GM12878 (cell line): ENCODE results near the gene MXRA7. TPM values are rescaled to one million over a fixed set of nuclear protein-coding genes. Genes with fewer than 3 reads are reported as not detected.

Experiments used
- ATAC-seq: fragments of 200-7000 bp; cut with Tn5 transposase; 3 replicates; pipeline ENCODE4 v1.9.1; 2020; ENCODE audit warnings: mild to moderate bottlenecking, moderate library complexity
- BruUV-seq: library from RNA; stranded (reverse); fragments of 400-500 nt; replicated peaks from 2 replicates; lab custom pipeline; 2021; lab: Mats Ljungman, UMichigan
- CTCF ChIA-PET: fragments of 300-600 bp; sonication (Branson Sonifier 250); formaldehyde crosslinking; extraction: SDS; loops from one replicate; lab custom pipeline; 2021; ENCODE audit warnings: inconsistent platforms; lab: Yijun Ruan, JAX
- POLR2A ChIA-PET: fragments of 350-600 bp; formaldehyde crosslinking; extraction: SDS; loops from one replicate; lab custom pipeline; 2021; ENCODE audit warnings: inconsistent platforms; lab: Charles Lee
- RAD21 ChIA-PET: fragments of 300-600 bp; sonication (Branson Sonifier 250); formaldehyde crosslinking; loops from one replicate; lab custom pipeline; 2023; ENCODE audit warnings: antibody characterized with exemption; ENCODE audit not compliant: unreplicated experiment; lab: Charles Lee
- SMC1A ChIA-PET: fragments of 300-600 bp; sonication (Branson Sonifier 250); formaldehyde crosslinking; loops from one replicate; lab custom pipeline; 2023; ENCODE audit not compliant: unreplicated experiment, uncharacterized antibody; lab: Charles Lee
- DNase-seq: peaks from one replicate; pipeline ENCODE4 v3.0.0-alpha.2; 2011; ENCODE audit warnings: low read depth, low spot score
- FAIRE-seq: peaks from 3 replicates; lab custom pipeline; 2011; peaks lifted over from hg19 to GRCh38; lab: Jason Lieb, UNC
- H2AFZ ChIP-seq: 2 replicates; pipeline ENCODE4 v1.6.0; 2011; ENCODE audit warnings: low read depth, low read length, control low read depth; ENCODE audit not compliant: control insufficient read depth
- H3K27ac ChIP-seq: 2 replicates; pipeline ENCODE4 v1.5.1; 2011; ENCODE audit warnings: control low read depth; ENCODE audit not compliant: control insufficient read depth, insufficient read depth
- H3K27me3 ChIP-seq, 2 experiments: replicated peaks in 1 of 2; 2 replicates each; pipeline versions ENCODE4 v1.6.0 to v1.6.1; 2011; ENCODE audit warnings: low read length in 1 of 2; ENCODE audit not compliant: control insufficient read depth in 2 of 2, insufficient read depth in 2 of 2
- H3K36me3 ChIP-seq, 2 experiments: 2 replicates each; pipeline ENCODE4 v1.5.1; 2011; ENCODE audit warnings: low read length in 1 of 2; ENCODE audit not compliant: control insufficient read depth in 2 of 2, insufficient read depth in 2 of 2
- H3K4me1 ChIP-seq: 2 replicates; pipeline ENCODE4 v1.6.1; 2011; ENCODE audit warnings: mild to moderate bottlenecking, low read length, moderate library complexity, mixed read lengths; ENCODE audit not compliant: control insufficient read depth, insufficient read depth
- H3K4me2 ChIP-seq: 2 replicates; pipeline ENCODE4 v1.6.0; 2011; ENCODE audit warnings: control low read depth; ENCODE audit not compliant: control insufficient read depth, insufficient read depth
- H3K4me3 ChIP-seq: fragments of 200-600 bp; sonication (generic); 2 replicates; pipeline ENCODE4 v1.5.1; 2016
- H3K79me2 ChIP-seq: 2 replicates; pipeline ENCODE4 v1.6.0; 2011; ENCODE audit warnings: low read length; ENCODE audit not compliant: control insufficient read depth, insufficient read depth
- H3K9ac ChIP-seq: 2 replicates; pipeline ENCODE4 v1.8.0; 2011; ENCODE audit warnings: low read length, control low read depth, mixed read lengths; ENCODE audit not compliant: control insufficient read depth, insufficient read depth
- H3K9me3 ChIP-seq: replicated peaks from 3 replicates; pipeline ENCODE4 v1.5.1; 2011; ENCODE audit warnings: mild to moderate bottlenecking, low read length; ENCODE audit not compliant: control insufficient read depth, insufficient read depth
- H4K20me1 ChIP-seq: 2 replicates; pipeline ENCODE4 v1.6.0; 2011; ENCODE audit not compliant: control insufficient read depth, insufficient read depth
- BCLAF1 ChIP-seq: fragments of 450-650 bp; IDR thresholded peaks from 2 replicates; pipeline ENCODE4 v1.6.1; 2017; ENCODE audit warnings: antibody characterized with exemption, mild to moderate bottlenecking, moderate library complexity
- IRF4 ChIP-seq: IDR thresholded peaks from 2 replicates; pipeline ENCODE4 v1.6.1; 2011; ENCODE audit warnings: low read depth, low read length
- NR2C1 ChIP-seq: fragments of 450-650 bp; IDR thresholded peaks from 2 replicates; pipeline ENCODE4 v1.6.1; 2017; ENCODE audit warnings: antibody characterized with exemption, mild to moderate bottlenecking, moderate library complexity
- RCOR1 ChIP-seq: conservative IDR thresholded peaks from 2 replicates; pipeline ENCODE4 v1.6.1; 2012; ENCODE audit warnings: low read depth, low read length, improper control_type of control experiment
- RUNX3 ChIP-seq: IDR thresholded peaks from 2 replicates; pipeline ENCODE4 v1.6.1; 2012; ENCODE audit warnings: low read length, inconsistent platforms
- TARDBP ChIP-seq: IDR thresholded peaks from 2 replicates; pipeline ENCODE4 v1.6.1; 2016; ENCODE audit warnings: borderline replicate concordance
- YY1 ChIP-seq: IDR thresholded peaks from 2 replicates; pipeline ENCODE4 v1.6.1; 2011; ENCODE audit warnings: low read depth, mild to moderate bottlenecking, low read length
- ZBTB4 ChIP-seq: fragments of 450-650 bp; formaldehyde crosslinking; IDR thresholded peaks from 2 replicates; pipeline ENCODE4 v1.4.0; 2022; ENCODE audit warnings: mild to moderate bottlenecking, moderate library complexity
- ZNF384 ChIP-seq: IDR thresholded peaks from 2 replicates; pipeline ENCODE4 v1.6.1; 2012; ENCODE audit warnings: low read depth, mild to moderate bottlenecking, low read length, improper control_type of control experiment, borderline replicate concordance
- ZNF687 ChIP-seq: fragments of 450-650 bp; IDR thresholded peaks from 2 replicates; pipeline ENCODE4 v1.6.1; 2017; ENCODE audit warnings: mild to moderate bottlenecking, moderate library complexity
- WGBS: methylation state at CpG from one replicate; pipeline ENCODE4 v1.1.6; 2016; ENCODE audit warnings: low lambda C conversion rate; ENCODE audit not compliant: insufficient replicate concordance, insufficient coverage; ENCODE audit errors: missing lambda C conversion rate; 5-methylcytosine and 5-hydroxymethylcytosine counted together
- in situ Hi-C: fragments of 300-500 bp; cut with MboI; formaldehyde crosslinking; loops from 9 replicates; pipeline ENCODE4 v1.14.3; 2018; ENCODE audit warnings: mixed read lengths
- intact Hi-C: fragments of 100-400 bp; cut with micrococcal nuclease; formaldehyde crosslinking; loops from one replicate; pipeline ENCODE4 v1.14.2; 2022; ENCODE audit not compliant: unreplicated experiment
- polyA plus RNA-seq, 11 experiments: library from polyadenylated mRNA; depleted of rRNA in 4 of 11; unstranded in 6 of 11; stranded (reverse) in 5 of 11; fragments of >200 nt; fragmentation: Nextera tagmentation in 4 of 11; fragmentation: Illumina TruSeq in 1 of 11; extraction: Ambion mirVana in 4 of 11; extraction: Trizol in 1 of 11; gene quantifications; 1 replicate in 1 of 11; 2 replicates in 10 of 11; pipeline versions ENCODE4 v1.2.1 to v1.2.3, GENCODE V29; 2011 to 2016; ENCODE audit warnings: inconsistent platforms in 2 of 11, missing spikeins in 2 of 11, low read depth in 1 of 11
- total RNA-seq, 4 experiments: library from RNA; depleted of rRNA in 3 of 4; stranded (reverse); fragments of >200 nt in 3 of 4; fragmentation: Illumina TruSeq in 1 of 4; extraction: Trizol in 1 of 4; gene quantifications; 2 replicates each; pipeline versions ENCODE4 v1.2.1 to v1.2.3, GENCODE V29; 2013 to 2021

Gene MXRA7
- total and polyA plus RNA-seq, 10 of the 15 experiments (the other 5 are each of a cell fraction or from before 2014, with no cell fraction given) = 0.03 to 2.0 (median 0.33) TPM

- TF ChIP-seq BCLAF1 (no peak), ZNF687 (no peak)
Observed at GRCh38 chr17:76677406-76677805, 33.4 kb downstream of the MXRA7 start (continued).

- RAD21 ChIA-PET = no interaction called here
- TF ChIP-seq ZNF384 (no peak), NR2C1 (no peak), YY1 (no peak), RUNX3 (no peak), IRF4 (no peak), TARDBP (no peak), ZBTB4 (CRISPR knock-in tag) (no peak), RCOR1 (no peak)
Observed at GRCh38 chr17:76676629-76677028, 34.1 kb downstream of the MXRA7 start.

More at GRCh38 chr17:76676629-76677028, 34.1 kb downstream of the MXRA7 start:
- WGBS = 24% methylated on average over 6 of the region's 6 CpGs
- ChIA-PET SMC1A (no interaction called here), CTCF (interaction anchor here (0.5 kb wide), 1 partner anchor 72 kb away, joined by 3 read pairs; no protein-coding TSS in a partner anchor), POLR2A (interaction anchor here (0.6 kb wide), 1 partner anchor 329 kb away, joined by 3 read pairs; no protein-coding TSS in a partner anchor)
- in situ Hi-C loops (no loop called here), intact Hi-C loops (no loop called here)
- H3K4me2 ChIP-seq = no peak overlapping the region
- no peak for DNase-seq
- no peaks in the 10 kb centered on the region for H3K36me3 ChIP-seq
- no TSS peak for BruUV-seq
- no peaks in the 10 kb centered on the region for H3K9me3 ChIP-seq
- no peak overlapping the region for H3K4me3 ChIP-seq
- no peak overlapping the region for H2AFZ ChIP-seq
- FAIRE-seq = no peak
- H4K20me1 ChIP-seq = no peaks in the 10 kb centered on the region
- H3K27ac ChIP-seq = no peak overlapping the region
- H3K79me2 ChIP-seq = no peaks in the 10 kb centered on the region
- H3K9ac ChIP-seq = no peak overlapping the region
- no peaks in the 10 kb centered on the region for H3K4me1 ChIP-seq
- no peak for ATAC-seq
- peaks cover 0 to 5% of the 10 kb centered on the region in 2 experiments; a peak in 2 of 4 replicates for H3K27me3 ChIP-seq
